ENCODE data around the gene RNF207. TPM values are rescaled to one million over a fixed set of nuclear protein-coding genes. Genes with fewer than 3 reads are reported as not detected.

RNF207 gene
- total and polyA plus RNA-seq, 2 of the 13 experiments (the other 11 are each of a cell fraction or from before 2014, with no cell fraction given), result 9.8 to 15.9 TPM

DNA sequence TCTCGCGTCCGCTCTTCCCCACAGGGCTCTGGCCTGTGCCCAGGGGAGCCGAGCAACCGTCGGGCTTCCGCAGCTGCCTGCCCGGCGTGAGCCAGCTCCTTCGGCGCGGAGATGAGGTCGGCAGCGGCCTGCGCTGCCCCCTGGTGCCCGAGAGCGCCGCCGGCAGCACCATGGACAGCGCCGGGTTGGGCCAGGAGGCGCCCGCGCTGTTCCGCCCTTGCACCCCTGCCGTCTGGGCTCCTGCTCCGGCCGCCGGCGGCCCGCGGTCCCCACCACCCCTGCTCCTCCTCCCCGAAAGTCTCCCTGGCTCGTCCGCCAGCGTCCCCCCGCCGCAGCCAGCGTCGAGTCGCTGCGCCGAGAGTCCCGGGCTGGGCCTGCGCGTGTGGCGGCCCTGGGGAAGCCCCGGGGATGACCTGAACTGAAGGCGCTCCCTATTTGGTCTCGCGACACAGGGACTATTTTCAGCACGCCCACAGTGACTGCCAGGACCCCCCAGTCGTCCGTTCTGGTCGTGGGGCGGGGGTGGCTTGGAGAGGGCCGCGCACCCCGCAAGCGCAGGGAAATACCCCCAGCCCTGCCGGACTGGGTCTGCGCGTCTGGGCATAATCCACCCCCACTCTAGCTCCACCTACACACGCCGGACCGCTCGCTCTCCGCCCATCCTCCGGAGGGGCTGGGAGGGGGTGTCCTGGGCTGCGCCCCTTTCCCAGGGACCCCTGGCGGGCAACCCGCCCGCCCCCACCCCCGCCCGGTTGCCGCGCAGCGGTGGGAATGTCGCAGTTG, 39.4 kb downstream of the RNF207 start (continued):
- TF ChIP-seq, protein P1, sequence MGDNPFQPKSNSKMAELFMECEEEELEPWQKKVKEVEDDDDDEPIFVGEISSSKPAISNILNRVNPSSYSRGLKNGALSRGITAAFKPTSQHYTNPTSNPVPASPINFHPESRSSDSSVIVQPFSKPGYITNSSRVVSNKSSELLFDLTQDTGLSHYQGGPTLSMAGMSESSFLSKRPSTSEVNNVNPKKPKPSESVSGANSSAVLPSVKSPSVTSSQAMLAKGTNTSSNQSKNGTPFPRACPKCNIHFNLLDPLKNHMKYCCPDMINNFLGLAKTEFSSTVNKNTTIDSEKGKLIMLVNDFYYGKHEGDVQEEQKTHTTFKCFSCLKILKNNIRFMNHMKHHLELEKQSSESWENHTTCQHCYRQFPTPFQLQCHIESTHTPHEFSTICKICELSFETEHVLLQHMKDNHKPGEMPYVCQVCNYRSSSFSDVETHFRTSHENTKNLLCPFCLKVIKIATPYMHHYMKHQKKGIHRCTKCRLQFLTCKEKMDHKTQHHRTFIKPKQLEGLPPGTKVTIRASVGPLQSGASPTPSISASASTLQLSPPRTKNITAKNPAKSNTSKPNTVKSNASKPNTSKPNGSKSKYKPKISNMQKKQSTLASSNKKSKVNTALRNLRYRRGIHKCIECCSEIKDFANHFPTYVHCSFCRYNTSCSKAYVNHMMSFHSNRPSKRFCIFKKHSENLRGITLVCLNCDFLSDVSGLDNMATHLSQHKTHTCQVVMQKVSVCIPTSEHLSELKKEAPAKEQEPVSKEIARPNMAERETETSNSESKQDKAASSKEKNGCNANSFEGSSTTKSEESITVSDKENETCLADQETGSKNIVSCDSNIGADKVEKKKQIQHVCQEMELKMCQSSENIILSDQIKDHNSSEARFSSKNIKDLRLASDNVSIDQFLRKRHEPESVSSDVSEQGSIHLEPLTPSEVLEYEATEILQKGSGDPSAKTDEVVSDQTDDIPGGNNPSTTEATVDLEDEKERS (CRISPR knock-in tag; IDR thresholded peaks at IDR 0.05), result peak; percentile 89
- TF ChIP-seq, protein P2, sequence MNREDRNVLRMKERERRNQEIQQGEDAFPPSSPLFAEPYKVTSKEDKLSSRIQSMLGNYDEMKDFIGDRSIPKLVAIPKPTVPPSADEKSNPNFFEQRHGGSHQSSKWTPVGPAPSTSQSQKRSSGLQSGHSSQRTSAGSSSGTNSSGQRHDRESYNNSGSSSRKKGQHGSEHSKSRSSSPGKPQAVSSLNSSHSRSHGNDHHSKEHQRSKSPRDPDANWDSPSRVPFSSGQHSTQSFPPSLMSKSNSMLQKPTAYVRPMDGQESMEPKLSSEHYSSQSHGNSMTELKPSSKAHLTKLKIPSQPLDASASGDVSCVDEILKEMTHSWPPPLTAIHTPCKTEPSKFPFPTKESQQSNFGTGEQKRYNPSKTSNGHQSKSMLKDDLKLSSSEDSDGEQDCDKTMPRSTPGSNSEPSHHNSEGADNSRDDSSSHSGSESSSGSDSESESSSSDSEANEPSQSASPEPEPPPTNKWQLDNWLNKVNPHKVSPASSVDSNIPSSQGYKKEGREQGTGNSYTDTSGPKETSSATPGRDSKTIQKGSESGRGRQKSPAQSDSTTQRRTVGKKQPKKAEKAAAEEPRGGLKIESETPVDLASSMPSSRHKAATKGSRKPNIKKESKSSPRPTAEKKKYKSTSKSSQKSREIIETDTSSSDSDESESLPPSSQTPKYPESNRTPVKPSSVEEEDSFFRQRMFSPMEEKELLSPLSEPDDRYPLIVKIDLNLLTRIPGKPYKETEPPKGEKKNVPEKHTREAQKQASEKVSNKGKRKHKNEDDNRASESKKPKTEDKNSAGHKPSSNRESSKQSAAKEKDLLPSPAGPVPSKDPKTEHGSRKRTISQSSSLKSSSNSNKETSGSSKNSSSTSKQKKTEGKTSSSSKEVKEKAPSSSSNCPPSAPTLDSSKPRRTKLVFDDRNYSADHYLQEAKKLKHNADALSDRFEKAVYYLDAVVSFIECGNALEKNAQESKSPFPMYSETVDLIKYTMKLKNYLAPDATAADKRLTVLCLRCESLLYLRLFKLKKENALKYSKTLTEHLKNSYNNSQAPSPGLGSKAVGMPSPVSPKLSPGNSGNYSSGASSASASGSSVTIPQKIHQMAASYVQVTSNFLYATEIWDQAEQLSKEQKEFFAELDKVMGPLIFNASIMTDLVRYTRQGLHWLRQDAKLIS (CRISPR knock-in tag; IDR thresholded peaks at IDR 0.05), result no peak
- TF ChIP-seq DR1 (CRISPR knock-in tag; IDR thresholded peaks at IDR 0.05) (peak; percentile 38; the same call in 1 of the 2 replicates), GATAD1 (CRISPR knock-in tag; IDR thresholded peaks at IDR 0.05) (peak; percentile 82), KMT2A (CRISPR knock-in tag; IDR thresholded peaks at IDR 0.05) (peak; percentile 91), RAD21 (CRISPR knock-in tag; IDR thresholded peaks at IDR 0.05) (peak; percentile 95), ZNF792 (CRISPR knock-in tag; IDR thresholded peaks at IDR 0.05) (peak; percentile 99), TGIF2 (CRISPR knock-in tag; IDR thresholded peaks at IDR 0.05) (peak; percentile 96), PHF20 (CRISPR knock-in tag; IDR thresholded peaks at IDR 0.05) (peak; percentile 64; the same call in 1 of the 2 replicates), ATF7-NPFF (CRISPR knock-in tag; IDR thresholded peaks at IDR 0.05; ENCODE audit: low read depth) (peak; percentile 100), HNRNPH1 (optimal IDR thresholded peaks at IDR 0.05; ENCODE audit: low read depth, low read length) (no peak), KLF15 (CRISPR knock-in tag; IDR thresholded peaks at IDR 0.05; ENCODE audit: borderline replicate concordance) (peak; percentile 98), ZNF546 (CRISPR knock-in tag; conservative IDR thresholded peaks at IDR 0.05) (peak; percentile 99), MBNL3 (CRISPR knock-in tag; conservative IDR thresholded peaks at IDR 0.05) (no peak), ZNF292 (CRISPR knock-in tag; IDR thresholded peaks at IDR 0.05; ENCODE audit: borderline replicate concordance, low read depth) (no peak), SRY (CRISPR knock-in tag; IDR thresholded peaks at IDR 0.05) (peak; percentile 100), ZNF256 (CRISPR knock-in tag; conservative IDR thresholded peaks at IDR 0.05) (peak; percentile 99), MTA3 (CRISPR knock-in tag; IDR thresholded peaks at IDR 0.05) (no peak)
- TF ChIP-seq, protein P3, sequence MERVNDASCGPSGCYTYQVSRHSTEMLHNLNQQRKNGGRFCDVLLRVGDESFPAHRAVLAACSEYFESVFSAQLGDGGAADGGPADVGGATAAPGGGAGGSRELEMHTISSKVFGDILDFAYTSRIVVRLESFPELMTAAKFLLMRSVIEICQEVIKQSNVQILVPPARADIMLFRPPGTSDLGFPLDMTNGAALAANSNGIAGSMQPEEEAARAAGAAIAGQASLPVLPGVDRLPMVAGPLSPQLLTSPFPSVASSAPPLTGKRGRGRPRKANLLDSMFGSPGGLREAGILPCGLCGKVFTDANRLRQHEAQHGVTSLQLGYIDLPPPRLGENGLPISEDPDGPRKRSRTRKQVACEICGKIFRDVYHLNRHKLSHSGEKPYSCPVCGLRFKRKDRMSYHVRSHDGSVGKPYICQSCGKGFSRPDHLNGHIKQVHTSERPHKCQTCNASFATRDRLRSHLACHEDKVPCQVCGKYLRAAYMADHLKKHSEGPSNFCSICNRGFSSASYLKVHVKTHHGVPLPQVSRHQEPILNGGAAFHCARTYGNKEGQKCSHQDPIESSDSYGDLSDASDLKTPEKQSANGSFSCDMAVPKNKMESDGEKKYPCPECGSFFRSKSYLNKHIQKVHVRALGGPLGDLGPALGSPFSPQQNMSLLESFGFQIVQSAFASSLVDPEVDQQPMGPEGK (CRISPR knock-in tag; IDR thresholded peaks at IDR 0.05), result peak; percentile 83
